D721Med (cell line): ENCODE results near the gene PPA2.
"Not testable (repeated sequence)": the region's sequence is repeated elsewhere in the genome, so short reads cannot be mapped to it uniquely, and the experiment has no call there.

Experiments
- DNase-seq: peaks from one replicate; pipeline ENCODE4 v3.0.0; 2011; ENCODE audit warnings: low spot score; ENCODE audit not compliant: insufficient read length
- FAIRE-seq: peaks from 2 replicates; lab custom pipeline; 2011; peaks lifted over from hg19 to GRCh38; lab: Jason Lieb, UNC
- CTCF ChIP-seq: IDR thresholded peaks from 2 replicates; pipeline ENCODE4 v1.5.1; 2012; ENCODE audit warnings: mild to moderate bottlenecking, control low read depth; ENCODE audit not compliant: insufficient read depth; ENCODE audit errors: missing control alignments

PPA2 gene

GRCh38 chr4:105461221-105461620 is 12.6 kb downstream of the PPA2 start:
- DNase-seq (no peak), FAIRE-seq (no peak)
- TF ChIP-seq CTCF = no peak

- DNase-seq (no peak), FAIRE-seq (peak; percentile 38)
- TF ChIP-seq CTCF = no peak
These were observed 13.6 kb downstream of the PPA2 start for GRCh38 chr4:105460306-105460705.

GRCh38 chr4:105458541-105458940 is 15.3 kb downstream of the PPA2 start:
- not testable (repeated sequence) for DNase-seq, FAIRE-seq

- TF ChIP-seq CTCF = no peak
- DNase-seq = no peak
- FAIRE-seq = no peak
These were observed 15.9 kb downstream of the PPA2 start for GRCh38 chr4:105458001-105458400.

GRCh38 chr4:105455998-105456397 is 17.9 kb downstream of the PPA2 start:
- no peak for TF ChIP-seq CTCF
- FAIRE-seq (peak; percentile 55), DNase-seq (no peak)

GRCh38 chr4:105455182-105455581 is 18.7 kb downstream of the PPA2 start:
- no peak for TF ChIP-seq CTCF
- no peak for FAIRE-seq
- no peak for DNase-seq

- TF ChIP-seq CTCF = no peak
- FAIRE-seq (no peak), DNase-seq (no peak)
These were observed 20.2 kb downstream of the PPA2 start for GRCh38 chr4:105453550-105454205.
